GM12892 (cell line): ENCODE measurements around the gene SLC5A6.

ENCODE experiments used
- POLR2A ChIP-seq: IDR thresholded peaks from 2 replicates; pipeline ENCODE4 v1.6.1; 2011; ENCODE audit warnings: low read depth, low read length, control low read depth
- POLR2AphosphoS5 ChIP-seq: IDR thresholded peaks from 2 replicates; pipeline ENCODE4 v1.6.1; 2011; ENCODE audit warnings: low read depth, low read length, control low read depth

- TF ChIP-seq POLR2A (no peak), POLR2AphosphoS5 (no peak)
Observed at GRCh38 chr2:27158468-27158867, 53.6 kb downstream of the SLC5A6 start.
